HL-60 (cell line): ENCODE measurements around the gene CFAP57.

Experiments
- DNase-seq, 2 experiments: peaks; one replicate each; pipeline ENCODE4 v3.0.0-alpha.2; 2010 to 2020; ENCODE audit warnings: low read depth in 1 of 2, low spot score in 1 of 2
- H3K27ac ChIP-seq: fragments of 250-450 bp; sonication (Bioruptor Pico); replicated peaks from 2 replicates; pipeline ENCODE4 v1.5.1; 2020; ENCODE audit warnings: mild to moderate bottlenecking, moderate library complexity
- H3K27me3 ChIP-seq: fragments of 250-450 bp; sonication (Bioruptor Pico); 2 replicates; pipeline ENCODE4 v1.5.1; 2021; ENCODE audit warnings: mild to moderate bottlenecking, moderate library complexity; ENCODE audit not compliant: insufficient read depth, poor library complexity, severe bottlenecking
- H3K4me3 ChIP-seq: replicated peaks from 2 replicates; pipeline ENCODE4 v1.5.1; 2011; ENCODE audit warnings: mild to moderate bottlenecking, control low read depth, low read length; ENCODE audit not compliant: insufficient read depth
- GABPA ChIP-seq: IDR thresholded peaks from 2 replicates; pipeline ENCODE4 v1.6.1; 2012; ENCODE audit warnings: low read depth
- POLR2AphosphoS5 ChIP-seq: IDR thresholded peaks from 2 replicates; pipeline ENCODE4 v1.6.1; 2012; ENCODE audit warnings: low read depth
- SPI1 ChIP-seq: IDR thresholded peaks from 2 replicates; pipeline ENCODE4 v1.6.1; 2012; ENCODE audit warnings: low read depth, mild to moderate bottlenecking, borderline replicate concordance
- TF ChIP-seq, protein P1 (sequence below): IDR thresholded peaks from 2 replicates; pipeline ENCODE4 v1.6.1; 2012; ENCODE audit warnings: low read depth; ENCODE audit not compliant: insufficient replicate concordance
- TF ChIP-seq, protein P2 (sequence below): IDR thresholded peaks from one replicate; pipeline ENCODE4 v1.5.1; 2011; ENCODE audit warnings: low read length, control low read depth, inconsistent platforms; ENCODE audit not compliant: insufficient read depth

The CFAP57 gene

DNA sequence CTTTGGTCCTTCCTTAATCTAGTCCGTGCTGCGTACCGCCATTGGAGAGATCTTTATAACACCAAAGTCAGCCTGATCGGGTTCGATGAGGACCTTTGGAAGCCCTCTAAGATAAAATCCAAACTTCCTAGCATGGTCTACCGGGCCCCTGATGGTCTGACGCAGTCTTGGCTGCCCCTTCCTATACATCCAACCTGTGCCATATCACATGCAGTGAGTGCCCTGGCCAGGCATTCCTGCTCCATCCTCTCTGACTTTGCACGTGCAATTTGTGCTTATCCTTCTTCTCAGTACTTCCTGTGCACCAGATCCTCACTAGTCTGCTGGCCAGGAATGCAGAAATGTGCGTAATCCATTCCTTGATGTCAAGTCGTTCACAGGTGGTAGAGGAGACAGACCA lies 45.6 kb downstream of the CFAP57 start:
- TF ChIP-seq, protein P1, sequence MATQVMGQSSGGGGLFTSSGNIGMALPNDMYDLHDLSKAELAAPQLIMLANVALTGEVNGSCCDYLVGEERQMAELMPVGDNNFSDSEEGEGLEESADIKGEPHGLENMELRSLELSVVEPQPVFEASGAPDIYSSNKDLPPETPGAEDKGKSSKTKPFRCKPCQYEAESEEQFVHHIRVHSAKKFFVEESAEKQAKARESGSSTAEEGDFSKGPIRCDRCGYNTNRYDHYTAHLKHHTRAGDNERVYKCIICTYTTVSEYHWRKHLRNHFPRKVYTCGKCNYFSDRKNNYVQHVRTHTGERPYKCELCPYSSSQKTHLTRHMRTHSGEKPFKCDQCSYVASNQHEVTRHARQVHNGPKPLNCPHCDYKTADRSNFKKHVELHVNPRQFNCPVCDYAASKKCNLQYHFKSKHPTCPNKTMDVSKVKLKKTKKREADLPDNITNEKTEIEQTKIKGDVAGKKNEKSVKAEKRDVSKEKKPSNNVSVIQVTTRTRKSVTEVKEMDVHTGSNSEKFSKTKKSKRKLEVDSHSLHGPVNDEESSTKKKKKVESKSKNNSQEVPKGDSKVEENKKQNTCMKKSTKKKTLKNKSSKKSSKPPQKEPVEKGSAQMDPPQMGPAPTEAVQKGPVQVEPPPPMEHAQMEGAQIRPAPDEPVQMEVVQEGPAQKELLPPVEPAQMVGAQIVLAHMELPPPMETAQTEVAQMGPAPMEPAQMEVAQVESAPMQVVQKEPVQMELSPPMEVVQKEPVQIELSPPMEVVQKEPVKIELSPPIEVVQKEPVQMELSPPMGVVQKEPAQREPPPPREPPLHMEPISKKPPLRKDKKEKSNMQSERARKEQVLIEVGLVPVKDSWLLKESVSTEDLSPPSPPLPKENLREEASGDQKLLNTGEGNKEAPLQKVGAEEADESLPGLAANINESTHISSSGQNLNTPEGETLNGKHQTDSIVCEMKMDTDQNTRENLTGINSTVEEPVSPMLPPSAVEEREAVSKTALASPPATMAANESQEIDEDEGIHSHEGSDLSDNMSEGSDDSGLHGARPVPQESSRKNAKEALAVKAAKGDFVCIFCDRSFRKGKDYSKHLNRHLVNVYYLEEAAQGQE, result no peak
- TF ChIP-seq POLR2AphosphoS5, result no peak
- TF ChIP-seq, protein P2, sequence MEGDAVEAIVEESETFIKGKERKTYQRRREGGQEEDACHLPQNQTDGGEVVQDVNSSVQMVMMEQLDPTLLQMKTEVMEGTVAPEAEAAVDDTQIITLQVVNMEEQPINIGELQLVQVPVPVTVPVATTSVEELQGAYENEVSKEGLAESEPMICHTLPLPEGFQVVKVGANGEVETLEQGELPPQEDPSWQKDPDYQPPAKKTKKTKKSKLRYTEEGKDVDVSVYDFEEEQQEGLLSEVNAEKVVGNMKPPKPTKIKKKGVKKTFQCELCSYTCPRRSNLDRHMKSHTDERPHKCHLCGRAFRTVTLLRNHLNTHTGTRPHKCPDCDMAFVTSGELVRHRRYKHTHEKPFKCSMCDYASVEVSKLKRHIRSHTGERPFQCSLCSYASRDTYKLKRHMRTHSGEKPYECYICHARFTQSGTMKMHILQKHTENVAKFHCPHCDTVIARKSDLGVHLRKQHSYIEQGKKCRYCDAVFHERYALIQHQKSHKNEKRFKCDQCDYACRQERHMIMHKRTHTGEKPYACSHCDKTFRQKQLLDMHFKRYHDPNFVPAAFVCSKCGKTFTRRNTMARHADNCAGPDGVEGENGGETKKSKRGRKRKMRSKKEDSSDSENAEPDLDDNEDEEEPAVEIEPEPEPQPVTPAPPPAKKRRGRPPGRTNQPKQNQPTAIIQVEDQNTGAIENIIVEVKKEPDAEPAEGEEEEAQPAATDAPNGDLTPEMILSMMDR, result no peak
- TF ChIP-seq GABPA, result no peak
- TF ChIP-seq SPI1, result no peak
- no peaks in the 10 kb centered on the region for H3K27me3 ChIP-seq

DNA sequence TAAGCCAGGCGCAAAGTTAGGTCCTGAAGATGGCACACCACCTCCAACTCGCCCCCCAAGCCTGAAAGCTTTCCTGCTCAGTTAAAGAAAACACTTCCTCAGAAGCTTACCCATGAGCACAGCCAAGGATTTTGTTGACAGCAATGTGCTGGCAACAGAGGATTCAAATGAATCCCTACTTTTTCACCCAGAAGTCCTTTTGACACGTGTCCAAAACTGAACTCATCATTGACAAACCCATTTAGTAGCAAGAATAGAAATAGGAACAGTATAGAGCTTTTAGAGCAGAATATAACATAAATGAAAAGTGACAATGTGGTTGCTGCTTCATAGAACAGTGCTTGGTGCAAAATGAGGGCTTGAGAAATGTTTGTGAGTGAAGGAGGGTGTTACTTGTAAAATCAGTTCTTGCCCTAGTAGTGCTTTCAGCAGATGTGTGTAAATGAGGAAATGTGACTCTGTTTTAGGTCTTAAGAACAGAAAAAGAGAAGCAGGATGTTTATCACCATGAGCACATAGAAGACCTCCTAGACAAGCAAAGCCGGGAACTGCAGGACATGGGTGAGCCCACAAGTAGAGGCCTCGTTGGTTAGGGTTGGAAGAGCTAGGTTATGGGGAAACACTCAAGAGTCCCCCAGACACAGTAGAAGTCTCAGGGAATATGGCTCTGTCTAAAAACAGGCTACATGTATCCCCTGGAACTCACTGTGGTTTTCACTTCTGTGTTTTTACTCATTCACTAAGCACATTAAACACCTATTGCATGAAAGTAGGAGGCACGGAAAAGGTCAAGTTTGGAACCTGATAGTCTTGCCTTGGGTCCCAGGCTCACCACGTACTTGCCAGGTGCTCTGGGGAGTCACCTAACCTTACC lies 49.0 kb downstream of the CFAP57 start:
- Histone ChIP-seq H3K4me3 (no peak overlapping the region), H3K27ac (no peak overlapping the region), H3K27me3 (no peaks in the 10 kb centered on the region)
- no peak for DNase-seq
- TF ChIP-seq POLR2AphosphoS5 (no peak), SPI1 (no peak), GABPA (no peak)
- TF ChIP-seq, protein P1, result no peak
- TF ChIP-seq, protein P2, result no peak

More for the DNA sequence above, 45.6 kb downstream of the CFAP57 start:
- DNase-seq, result no peak
- Histone ChIP-seq H3K27ac (no peak overlapping the region), H3K4me3 (no peak overlapping the region)

DNA sequence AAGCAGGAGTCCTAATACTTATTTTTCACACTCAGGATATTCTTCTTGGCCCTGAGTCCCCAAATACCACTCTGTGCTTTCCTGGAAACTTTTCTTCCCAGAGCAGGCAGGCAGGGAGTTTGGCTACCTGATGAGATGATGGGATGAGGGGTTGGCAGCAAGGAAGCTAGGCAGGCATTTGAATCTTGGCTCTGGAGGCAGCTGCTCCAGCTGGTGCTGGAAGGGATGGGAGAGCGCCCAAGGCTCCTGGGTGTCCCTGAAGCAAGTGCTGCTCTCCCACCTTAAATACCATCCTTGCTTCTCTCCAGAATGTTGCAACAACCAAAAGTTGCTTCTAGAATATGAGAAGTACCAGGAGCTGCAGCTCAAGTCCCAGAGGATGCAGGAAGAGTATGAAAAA lies 49.7 kb downstream of the CFAP57 start:
- no peak overlapping the region for H3K4me3 ChIP-seq
- DNase-seq, result no peak
- H3K27me3 ChIP-seq, result no peaks in the 10 kb centered on the region
- no peak overlapping the region for H3K27ac ChIP-seq
- TF ChIP-seq, protein P2, result no peak
- TF ChIP-seq SPI1 (no peak), POLR2AphosphoS5 (no peak), GABPA (no peak)
- TF ChIP-seq, protein P1, result no peak
